Mesothelial cell of epicardium (in vitro differentiated cells): Measurements from ENCODE around the gene KIRREL1. TPM values are rescaled to one million over a fixed set of nuclear protein-coding genes. Genes with fewer than 3 reads are reported as not detected.

ENCODE experiments used
- DNase-seq, 2 experiments: peaks; one replicate each; pipeline ENCODE4 v3.0.0; 2021; ENCODE audit warnings: low spot score in 2 of 2; ENCODE audit not compliant: unreplicated experiment in 2 of 2
- H3K27ac Mint-ChIP-seq: 2 replicates; pipeline ENCODE4 v1.8.0; 2021; ENCODE audit warnings: mixed read lengths
- H3K27me3 Mint-ChIP-seq: 2 replicates; pipeline ENCODE4 v1.8.0; 2021; ENCODE audit warnings: low read depth, mixed read lengths
- H3K36me3 Mint-ChIP-seq: 2 replicates; pipeline ENCODE4 v1.8.0; 2021; ENCODE audit warnings: mixed read lengths
- H3K4me1 Mint-ChIP-seq: 2 replicates; pipeline ENCODE4 v1.8.0; 2021; ENCODE audit warnings: mixed read lengths
- H3K4me3 Mint-ChIP-seq: 2 replicates; pipeline ENCODE4 v1.8.0; 2021; ENCODE audit warnings: mild to moderate bottlenecking, moderate library complexity, mixed read lengths
- H3K9me3 Mint-ChIP-seq: 2 replicates; pipeline ENCODE4 v1.8.0; 2021; ENCODE audit warnings: mixed read lengths
- total RNA-seq: library from RNA; stranded (reverse); gene quantifications from 3 replicates; pipeline ENCODE4 v1.2.1, GENCODE V29; 2021
- TF ChIP-seq, protein P1 (sequence below): fragments of 200-600 bp; sonication (generic); IDR thresholded peaks from one replicate; pipeline ENCODE4 v1.5.0; 2021; ENCODE audit warnings: antibody characterized with exemption; ENCODE audit not compliant: unreplicated experiment

The KIRREL1 gene
- total RNA-seq, 1 donor from 2014 or later = 178 TPM

DNA sequence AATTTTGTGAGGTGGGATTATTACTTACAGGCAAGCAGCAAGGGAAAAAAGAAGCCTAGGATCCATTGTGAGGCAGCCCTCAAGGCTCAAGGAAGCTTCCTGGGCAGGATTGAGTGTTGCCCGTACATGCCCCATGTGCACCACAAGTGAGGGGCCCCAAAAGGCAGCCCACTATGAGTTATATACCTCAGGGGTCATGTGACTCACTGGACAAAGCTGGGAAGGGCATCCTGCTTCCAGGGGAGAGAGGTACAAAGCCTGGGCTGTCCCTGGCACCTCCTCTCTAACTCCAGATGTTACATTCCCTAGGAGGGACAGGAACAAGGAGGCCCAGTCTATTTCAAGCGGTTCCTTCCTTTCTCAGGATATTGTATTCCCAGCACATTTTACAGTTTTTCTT is 153.3 kb downstream of the KIRREL1 start:
- Mint-ChIP-seq H3K4me3 (no peak overlapping the region), H3K27me3 (peaks cover 20% of the 10 kb centered on the region), H3K4me1 (peaks cover 11% of the 10 kb centered on the region), H3K9me3 (no peaks in the 10 kb centered on the region), H3K27ac (no peak overlapping the region), H3K36me3 (no peaks in the 10 kb centered on the region)
- DNase-seq = no peak
- TF ChIP-seq, protein P1, sequence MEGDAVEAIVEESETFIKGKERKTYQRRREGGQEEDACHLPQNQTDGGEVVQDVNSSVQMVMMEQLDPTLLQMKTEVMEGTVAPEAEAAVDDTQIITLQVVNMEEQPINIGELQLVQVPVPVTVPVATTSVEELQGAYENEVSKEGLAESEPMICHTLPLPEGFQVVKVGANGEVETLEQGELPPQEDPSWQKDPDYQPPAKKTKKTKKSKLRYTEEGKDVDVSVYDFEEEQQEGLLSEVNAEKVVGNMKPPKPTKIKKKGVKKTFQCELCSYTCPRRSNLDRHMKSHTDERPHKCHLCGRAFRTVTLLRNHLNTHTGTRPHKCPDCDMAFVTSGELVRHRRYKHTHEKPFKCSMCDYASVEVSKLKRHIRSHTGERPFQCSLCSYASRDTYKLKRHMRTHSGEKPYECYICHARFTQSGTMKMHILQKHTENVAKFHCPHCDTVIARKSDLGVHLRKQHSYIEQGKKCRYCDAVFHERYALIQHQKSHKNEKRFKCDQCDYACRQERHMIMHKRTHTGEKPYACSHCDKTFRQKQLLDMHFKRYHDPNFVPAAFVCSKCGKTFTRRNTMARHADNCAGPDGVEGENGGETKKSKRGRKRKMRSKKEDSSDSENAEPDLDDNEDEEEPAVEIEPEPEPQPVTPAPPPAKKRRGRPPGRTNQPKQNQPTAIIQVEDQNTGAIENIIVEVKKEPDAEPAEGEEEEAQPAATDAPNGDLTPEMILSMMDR = no peak

DNA sequence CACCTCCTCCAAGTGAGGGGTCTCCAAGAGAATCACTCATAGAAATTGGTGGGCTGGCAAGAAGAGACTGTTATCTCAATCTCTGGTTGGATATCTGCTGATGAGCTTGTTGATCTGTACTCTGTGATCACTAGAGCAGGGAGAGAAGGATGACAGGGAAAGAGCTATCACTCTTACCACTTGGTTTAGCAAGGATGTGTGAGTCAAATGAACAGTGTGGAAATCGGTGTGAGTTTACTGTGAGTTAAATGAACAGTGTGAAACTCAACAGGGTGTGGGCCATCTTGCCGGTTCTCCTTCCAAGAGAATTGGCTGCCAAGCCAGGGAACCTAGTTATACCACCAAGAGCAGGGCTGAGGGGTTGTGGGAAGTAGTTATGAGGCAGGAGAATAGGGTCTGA is 154.0 kb downstream of the KIRREL1 start:
- H3K4me3 Mint-ChIP-seq = no peak overlapping the region
- TF ChIP-seq, protein P1 = no peak
- no peaks in the 10 kb centered on the region for H3K9me3 Mint-ChIP-seq
- H3K27ac Mint-ChIP-seq = no peak overlapping the region
- H3K4me1 Mint-ChIP-seq = peaks cover 11% of the 10 kb centered on the region
- DNase-seq = no peak
- no peaks in the 10 kb centered on the region for H3K36me3 Mint-ChIP-seq
- H3K27me3 Mint-ChIP-seq = peaks cover 22% of the 10 kb centered on the region

DNA sequence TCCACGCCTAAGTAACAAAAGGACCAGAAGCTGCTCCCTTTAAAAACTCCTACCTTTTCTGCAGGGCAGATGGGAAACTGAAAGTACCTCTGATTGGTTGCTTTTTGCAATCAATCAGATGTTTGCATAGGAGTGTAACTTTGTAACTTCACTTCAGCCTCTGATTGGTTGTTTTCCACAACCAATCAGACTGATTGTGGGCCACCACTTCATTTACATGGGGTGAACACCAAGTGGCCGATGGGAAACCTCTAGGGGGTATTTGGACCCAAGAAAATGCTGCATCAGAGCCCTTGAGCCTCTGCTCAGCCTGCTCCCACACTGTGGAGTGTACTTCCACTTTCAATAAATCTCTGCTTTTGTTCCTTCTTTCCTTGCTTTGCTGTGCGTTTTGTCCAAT is 154.4 kb downstream of the KIRREL1 start:
- TF ChIP-seq, protein P1 = no peak
- no peak overlapping the region for H3K4me3 Mint-ChIP-seq
- H3K27ac Mint-ChIP-seq = no peak overlapping the region
- peaks cover 11% of the 10 kb centered on the region for H3K4me1 Mint-ChIP-seq
- DNase-seq = no peak
- peaks cover 26% of the 10 kb centered on the region for H3K27me3 Mint-ChIP-seq
- no peaks in the 10 kb centered on the region for H3K9me3 Mint-ChIP-seq
- no peaks in the 10 kb centered on the region for H3K36me3 Mint-ChIP-seq

DNA sequence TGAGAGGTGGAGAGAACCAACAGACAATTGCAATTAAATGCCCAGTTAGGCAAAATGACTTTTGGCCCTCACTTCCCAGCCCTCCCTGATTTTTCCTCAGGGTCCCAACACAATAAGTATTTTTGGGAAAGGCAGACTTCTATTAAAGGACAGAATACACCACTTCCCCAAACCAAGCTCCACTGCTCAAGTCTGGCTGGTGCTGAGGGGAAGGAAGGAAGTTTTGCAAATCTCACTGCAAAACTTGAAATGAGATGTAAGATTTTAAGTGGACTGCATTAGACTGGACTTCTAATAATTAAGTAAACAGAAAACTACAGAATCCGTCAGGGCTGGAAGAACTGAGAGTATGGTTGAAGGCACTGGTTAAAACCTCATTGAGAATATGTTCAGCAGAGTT is 155.0 kb downstream of the KIRREL1 start:
- Mint-ChIP-seq H3K27me3 (peaks cover 28% of the 10 kb centered on the region), H3K4me3 (peak overlapping the region; percentile 74), H3K36me3 (no peaks in the 10 kb centered on the region), H3K9me3 (no peaks in the 10 kb centered on the region), H3K4me1 (peaks cover 11% of the 10 kb centered on the region), H3K27ac (no peak overlapping the region)
- TF ChIP-seq, protein P1 = no peak
- DNase-seq = no peak

DNA sequence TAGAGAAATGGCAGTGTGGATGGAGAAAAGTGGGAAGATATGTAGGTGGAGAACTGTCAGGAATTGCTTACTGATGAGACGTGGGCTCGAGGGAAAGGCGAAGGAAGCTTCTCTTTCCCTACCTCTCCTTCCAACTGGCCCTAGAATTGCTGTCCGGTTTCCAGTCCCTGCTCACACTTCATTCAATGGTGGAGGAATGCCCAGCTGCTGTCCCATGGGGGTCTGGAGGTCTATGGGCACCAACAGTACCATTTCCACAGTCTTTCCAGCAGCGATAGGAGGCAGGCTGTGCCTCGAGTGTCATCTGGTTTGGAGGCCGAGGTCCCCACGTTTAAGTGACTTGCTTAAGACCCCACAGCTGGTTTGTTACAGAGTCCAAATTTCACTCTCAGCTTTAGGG is 155.7 kb downstream of the KIRREL1 start:
- no peaks in the 10 kb centered on the region for H3K9me3 Mint-ChIP-seq
- H3K27ac Mint-ChIP-seq = no peak overlapping the region
- TF ChIP-seq, protein P1 = no peak
- DNase-seq = no peak
- H3K4me3 Mint-ChIP-seq = peak overlapping the region; percentile 74
- peaks cover 14% of the 10 kb centered on the region for H3K4me1 Mint-ChIP-seq
- H3K27me3 Mint-ChIP-seq = peaks cover 28% of the 10 kb centered on the region
- H3K36me3 Mint-ChIP-seq = no peaks in the 10 kb centered on the region

Other genes with a start within 250 kb of the KIRREL1 start
- gene FCRL2, start 216.5 kb upstream of the KIRREL1 start, total RNA-seq = not detected in 3 replicates
- not detected in 3 replicates for gene FCRL1, start 173.5 kb upstream of the KIRREL1 start, total RNA-seq
- gene CD5L, start 151.8 kb upstream of the KIRREL1 start, total RNA-seq = not detected in 3 replicates
- 2.2 to 2.8 TPM (median 2.8 TPM) in 3 replicates for gene CD1D, start 187.2 kb downstream of the KIRREL1 start, total RNA-seq